Stimulated activated naive CD8-positive, alpha-beta T cell treated with anti-CD3 and anti-CD28 coated beads, Interleukin-15, Interleukin-2, amounts not matched to agents 100 ng/mL and 50 ng/mL, for 24 hours (primary cell): ENCODE measurements around the gene RPRD1B.

Source experiments
- H3K27ac Mint-ChIP-seq: one replicate; pipeline ENCODE4 v1.8.0; 2021; ENCODE audit warnings: mild to moderate bottlenecking, mixed read lengths
- H3K27me3 Mint-ChIP-seq: one replicate; pipeline ENCODE4 v1.8.0; 2021; ENCODE audit warnings: mixed read lengths
- H3K36me3 Mint-ChIP-seq: one replicate; pipeline ENCODE4 v1.8.0; 2021; ENCODE audit warnings: low read depth, mixed read lengths
- H3K4me1 Mint-ChIP-seq: one replicate; pipeline ENCODE4 v1.8.0; 2021; ENCODE audit warnings: low read depth, mixed read lengths
- H3K4me3 Mint-ChIP-seq: one replicate; pipeline ENCODE4 v1.8.0; 2021; ENCODE audit warnings: mild to moderate bottlenecking, mixed read lengths
- H3K9me3 Mint-ChIP-seq: one replicate; pipeline ENCODE4 v1.8.0; 2021; ENCODE audit warnings: mixed read lengths

The RPRD1B gene

DNA sequence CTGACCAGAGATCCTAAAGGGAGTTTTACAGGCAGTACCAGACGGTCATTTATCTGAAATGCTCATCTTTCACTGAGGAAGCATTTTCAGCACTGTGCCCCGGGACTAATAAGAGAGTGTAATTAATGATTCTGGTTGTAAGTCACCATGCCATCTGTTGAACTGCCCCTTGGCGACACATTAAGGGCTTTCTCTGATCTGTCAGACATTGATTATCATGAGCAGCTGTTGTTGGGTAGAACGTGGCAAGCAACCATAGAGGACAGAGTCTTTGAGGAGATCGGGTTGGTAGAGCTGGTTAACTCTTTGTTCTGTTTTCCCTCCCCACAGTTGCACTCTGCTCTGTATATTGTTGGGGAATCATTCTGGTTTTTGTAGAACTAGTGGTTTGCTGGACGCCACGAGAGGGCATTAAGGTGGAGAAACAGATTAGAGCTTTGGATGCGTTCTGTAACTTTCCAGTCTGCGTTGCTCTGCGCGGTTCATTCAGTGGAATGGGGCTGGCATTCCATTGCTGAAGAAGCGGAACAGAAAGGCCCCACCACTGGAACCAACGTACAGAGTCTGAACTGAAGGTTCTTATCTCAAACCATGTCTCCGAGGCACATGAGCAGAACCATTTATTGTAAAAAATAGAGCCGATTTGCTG is 34.3 kb downstream of the RPRD1B start:
- H3K36me3 Mint-ChIP-seq: peaks cover 79% of the 10 kb centered on the region
- H3K27me3 Mint-ChIP-seq: no peaks in the 10 kb centered on the region
- no peak overlapping the region for H3K4me3 Mint-ChIP-seq
- H3K9me3 Mint-ChIP-seq: no peaks in the 10 kb centered on the region
- no peak overlapping the region for H3K27ac Mint-ChIP-seq
- H3K4me1 Mint-ChIP-seq: no peaks in the 10 kb centered on the region

GRCh38 chr20:38072898-38073297 is 39.4 kb downstream of the RPRD1B start:
- Mint-ChIP-seq H3K36me3 (peaks cover 85% of the 10 kb centered on the region), H3K4me3 (no peak overlapping the region), H3K4me1 (peaks cover 4% of the 10 kb centered on the region), H3K27me3 (no peaks in the 10 kb centered on the region), H3K9me3 (no peaks in the 10 kb centered on the region), H3K27ac (no peak overlapping the region)

GRCh38 chr20:38073307-38074071 is 39.9 kb downstream of the RPRD1B start:
- Mint-ChIP-seq H3K27ac (no peak overlapping the region), H3K4me1 (peaks cover 4% of the 10 kb centered on the region), H3K36me3 (peaks cover 88% of the 10 kb centered on the region), H3K27me3 (no peaks in the 10 kb centered on the region), H3K4me3 (no peak overlapping the region), H3K9me3 (no peaks in the 10 kb centered on the region)

GRCh38 chr20:38075161-38075998 is 41.8 kb downstream of the RPRD1B start:
- no peaks in the 10 kb centered on the region for H3K9me3 Mint-ChIP-seq
- peaks cover 89% of the 10 kb centered on the region for H3K36me3 Mint-ChIP-seq
- no peak overlapping the region for H3K4me3 Mint-ChIP-seq
- no peak overlapping the region for H3K27ac Mint-ChIP-seq
- H3K27me3 Mint-ChIP-seq: no peaks in the 10 kb centered on the region
- H3K4me1 Mint-ChIP-seq: peaks cover 4% of the 10 kb centered on the region

DNA sequence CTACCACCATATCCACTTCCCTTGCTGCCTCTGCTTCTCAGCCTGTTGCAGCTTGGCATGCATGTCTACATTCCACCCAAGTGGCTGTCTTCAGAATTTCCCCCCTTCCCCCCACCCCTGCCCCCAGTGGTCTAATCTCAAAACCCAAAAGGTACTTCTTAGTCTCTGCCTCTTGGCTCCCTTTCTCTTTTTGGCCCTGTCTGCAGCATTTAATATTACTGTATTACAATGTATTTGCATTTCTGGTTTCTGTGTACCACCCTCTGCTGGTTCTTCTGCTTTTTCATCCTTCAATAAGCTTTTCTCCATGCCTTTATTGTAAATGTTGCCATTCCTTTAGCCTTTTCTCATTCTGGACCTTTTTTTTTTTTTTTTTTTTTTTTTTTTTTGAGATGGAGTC is 43.0 kb downstream of the RPRD1B start:
- peaks cover 89% of the 10 kb centered on the region for H3K36me3 Mint-ChIP-seq
- no peak overlapping the region for H3K27ac Mint-ChIP-seq
- H3K9me3 Mint-ChIP-seq: no peaks in the 10 kb centered on the region
- H3K4me3 Mint-ChIP-seq: no peak overlapping the region
- H3K4me1 Mint-ChIP-seq: peaks cover 9% of the 10 kb centered on the region
- H3K27me3 Mint-ChIP-seq: no peaks in the 10 kb centered on the region

DNA sequence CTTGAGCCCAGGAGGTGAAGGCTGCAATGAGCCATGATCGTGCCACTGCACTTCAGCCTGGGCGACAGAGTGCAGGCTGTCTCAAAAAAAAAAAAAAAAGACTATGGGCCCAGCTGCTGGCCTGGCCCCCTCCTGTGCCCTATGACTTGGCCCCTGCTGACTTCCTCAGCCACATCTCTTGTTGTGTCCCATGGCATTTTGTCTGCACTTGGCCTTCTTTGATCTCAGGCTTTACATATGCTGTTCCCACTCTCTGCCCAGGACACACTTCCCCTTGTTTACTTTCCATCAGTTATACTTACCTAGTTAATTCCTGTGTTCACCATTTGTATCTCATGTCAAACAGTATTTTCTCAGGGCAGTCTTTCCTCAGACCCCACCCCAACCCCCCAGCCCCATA is 44.5 kb downstream of the RPRD1B start:
- Mint-ChIP-seq H3K4me1 (peaks cover 10% of the 10 kb centered on the region), H3K4me3 (no peak overlapping the region), H3K27me3 (no peaks in the 10 kb centered on the region), H3K9me3 (no peaks in the 10 kb centered on the region), H3K27ac (no peak overlapping the region), H3K36me3 (peaks cover 79% of the 10 kb centered on the region)

- H3K4me1 Mint-ChIP-seq: peaks cover 10% of the 10 kb centered on the region
- no peaks in the 10 kb centered on the region for H3K9me3 Mint-ChIP-seq
- H3K27ac Mint-ChIP-seq: no peak overlapping the region
- H3K27me3 Mint-ChIP-seq: no peaks in the 10 kb centered on the region
- H3K36me3 Mint-ChIP-seq: peaks cover 76% of the 10 kb centered on the region
- H3K4me3 Mint-ChIP-seq: no peak overlapping the region
These were observed 45.8 kb downstream of the RPRD1B start for GRCh38 chr20:38079353-38079752.

GRCh38 chr20:38081575-38081974 is 48.0 kb downstream of the RPRD1B start:
- Mint-ChIP-seq H3K9me3 (no peaks in the 10 kb centered on the region), H3K36me3 (peaks cover 75% of the 10 kb centered on the region), H3K4me3 (no peak overlapping the region), H3K27ac (no peak overlapping the region), H3K4me1 (peaks cover 10% of the 10 kb centered on the region), H3K27me3 (no peaks in the 10 kb centered on the region)

DNA sequence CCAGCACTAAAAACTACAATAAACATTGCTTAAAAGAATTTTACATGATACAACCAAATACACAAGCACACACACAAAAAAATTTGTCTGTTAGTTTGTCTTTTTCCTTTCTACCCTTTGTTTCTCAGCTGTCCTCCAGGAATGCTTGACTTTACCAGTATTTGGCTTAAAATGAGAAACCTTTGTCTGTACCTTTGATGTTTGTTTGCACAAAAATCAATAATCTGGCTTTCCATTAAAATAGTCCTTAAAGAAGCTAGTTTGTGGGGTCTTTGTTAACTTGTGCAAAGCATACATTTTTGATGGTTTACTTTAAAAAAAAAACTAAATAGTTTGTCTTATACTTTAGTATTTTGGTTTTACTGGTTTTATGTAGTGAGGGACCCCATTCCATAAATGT is 49.3 kb downstream of the RPRD1B start:
- Mint-ChIP-seq H3K4me1 (peaks cover 6% of the 10 kb centered on the region), H3K27me3 (no peaks in the 10 kb centered on the region), H3K4me3 (no peak overlapping the region), H3K27ac (no peak overlapping the region), H3K36me3 (peaks cover 78% of the 10 kb centered on the region), H3K9me3 (no peaks in the 10 kb centered on the region)

DNA sequence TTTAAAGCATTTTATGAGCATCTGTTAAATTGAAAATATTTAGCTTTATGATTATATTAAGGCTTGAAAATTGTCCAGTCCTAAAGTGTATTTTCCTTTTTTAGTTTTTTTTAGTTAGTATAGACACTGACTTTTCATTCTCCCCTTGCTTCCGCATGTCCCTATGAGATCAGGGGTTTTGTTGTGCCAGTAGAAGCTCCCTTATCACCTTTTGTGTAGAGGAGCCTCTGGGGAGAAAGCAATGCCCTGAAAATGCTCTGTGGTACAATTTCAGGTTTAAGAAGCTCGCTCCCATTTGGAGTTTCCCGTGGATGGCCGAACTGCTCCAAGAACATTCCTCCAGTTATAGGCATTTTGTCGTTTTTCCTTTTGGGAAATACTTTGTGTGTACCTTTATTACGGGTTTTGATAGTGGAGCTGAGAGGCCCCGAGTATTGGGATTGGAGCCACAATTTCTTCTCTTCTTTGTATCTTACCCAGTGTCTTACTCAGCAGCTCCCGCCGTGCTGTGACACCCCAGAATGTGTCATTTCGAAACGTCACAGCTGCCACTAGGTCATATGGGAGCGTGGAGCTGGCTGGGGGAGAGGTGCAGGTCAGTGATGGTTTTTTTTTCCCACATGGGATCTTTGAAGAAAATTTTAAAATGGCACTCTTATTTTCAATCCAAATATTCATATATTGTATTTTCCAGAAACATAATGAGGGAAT is 49.9 kb downstream of the RPRD1B start:
- Mint-ChIP-seq H3K4me3 (no peak overlapping the region), H3K27ac (no peak overlapping the region), H3K4me1 (peaks cover 6% of the 10 kb centered on the region), H3K9me3 (no peaks in the 10 kb centered on the region), H3K36me3 (peaks cover 77% of the 10 kb centered on the region), H3K27me3 (no peaks in the 10 kb centered on the region)

- Mint-ChIP-seq H3K4me3 (no peak overlapping the region), H3K36me3 (peaks cover 77% of the 10 kb centered on the region), H3K27ac (no peak overlapping the region)
These were observed 50.9 kb downstream of the RPRD1B start for GRCh38 chr20:38084425-38084951.

DNA sequence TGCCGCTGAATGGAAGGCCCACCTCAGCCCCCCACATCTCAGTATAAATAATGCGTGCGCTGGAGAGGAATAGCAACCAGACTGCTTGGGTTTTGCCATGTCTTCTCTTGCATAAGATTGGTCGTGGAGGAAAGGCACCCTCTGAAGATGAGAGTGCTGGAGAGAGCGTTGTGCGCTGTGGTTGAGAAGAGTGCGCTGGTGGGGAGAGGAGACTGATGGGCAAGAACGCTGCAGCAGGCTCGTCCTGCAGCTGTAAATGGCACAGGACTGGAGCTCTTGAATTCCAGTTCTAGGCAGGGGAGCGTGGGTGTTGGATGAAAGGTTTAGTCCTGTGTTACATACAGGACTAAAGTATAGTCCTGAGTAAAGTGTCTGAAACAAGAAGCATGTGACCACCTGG is 51.5 kb downstream of the RPRD1B start:
- Mint-ChIP-seq H3K4me1 (peaks cover 6% of the 10 kb centered on the region), H3K27me3 (no peaks in the 10 kb centered on the region), H3K36me3 (peaks cover 74% of the 10 kb centered on the region), H3K27ac (no peak overlapping the region), H3K4me3 (no peak overlapping the region), H3K9me3 (no peaks in the 10 kb centered on the region)

More at GRCh38 chr20:38084425-38084951, 50.9 kb downstream of the RPRD1B start:
- H3K9me3 Mint-ChIP-seq: no peaks in the 10 kb centered on the region
- H3K27me3 Mint-ChIP-seq: no peaks in the 10 kb centered on the region
- peaks cover 6% of the 10 kb centered on the region for H3K4me1 Mint-ChIP-seq

DNA sequence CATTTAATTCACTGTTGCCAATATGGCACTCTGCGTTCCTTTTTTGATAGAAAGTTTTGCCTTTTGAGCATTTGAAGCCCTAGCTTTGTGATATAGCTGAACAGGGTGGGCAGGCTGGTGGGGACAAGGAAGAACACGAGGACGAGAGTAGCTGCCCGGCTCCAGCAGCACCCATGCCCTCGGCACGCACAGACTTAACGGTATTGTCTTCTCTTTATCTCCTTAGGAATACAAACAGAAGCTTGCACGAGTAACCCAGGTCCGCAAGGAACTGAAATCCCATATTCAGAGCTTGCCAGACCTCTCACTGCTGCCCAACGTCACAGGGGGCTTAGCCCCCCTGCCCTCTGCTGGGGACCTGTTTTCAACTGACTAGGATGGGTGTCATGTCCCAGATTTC is 56.0 kb downstream of the RPRD1B start:
- no peaks in the 10 kb centered on the region for H3K27me3 Mint-ChIP-seq
- peaks cover 30% of the 10 kb centered on the region for H3K4me1 Mint-ChIP-seq
- H3K9me3 Mint-ChIP-seq: no peaks in the 10 kb centered on the region
- no peak overlapping the region for H3K27ac Mint-ChIP-seq
- H3K36me3 Mint-ChIP-seq: peaks cover 66% of the 10 kb centered on the region
- no peak overlapping the region for H3K4me3 Mint-ChIP-seq

- H3K4me3 Mint-ChIP-seq: no peak overlapping the region
- H3K27me3 Mint-ChIP-seq: no peaks in the 10 kb centered on the region
- peaks cover 35% of the 10 kb centered on the region for H3K4me1 Mint-ChIP-seq
- H3K36me3 Mint-ChIP-seq: peaks cover 63% of the 10 kb centered on the region
- no peak overlapping the region for H3K27ac Mint-ChIP-seq
- H3K9me3 Mint-ChIP-seq: no peaks in the 10 kb centered on the region
These were observed 56.5 kb downstream of the RPRD1B start for GRCh38 chr20:38090061-38090460.
